Measurements from ENCODE around the gene QKI.

Gene QKI

GRCh38 chr6:163414946-163415619 is 565 bp downstream of the QKI start:
- Mint-ChIP-seq H3K4me3 (peak overlapping the region; percentile 77), H3K36me3 (ENCODE audit: low read depth) (no peaks in the 10 kb centered on the region), H3K9me3 (no peaks in the 10 kb centered on the region), H3K4me1 (peaks cover 47% of the 10 kb centered on the region), H3K27me3 (no peaks in the 10 kb centered on the region), H3K27ac (no peak overlapping the region)
- no peak for ATAC-seq
- peak; percentile 38 for DNase-seq

- Mint-ChIP-seq H3K27me3 (no peaks in the 10 kb centered on the region), H3K36me3 (ENCODE audit: low read depth) (no peaks in the 10 kb centered on the region), H3K27ac (peak overlapping the region; percentile 92), H3K4me1 (peaks cover 51% of the 10 kb centered on the region), H3K4me3 (peak overlapping the region; percentile 90), H3K9me3 (no peaks in the 10 kb centered on the region)
- peak; percentile 6 for ATAC-seq
- peak; percentile 48 for DNase-seq
Measured at GRCh38 chr6:163415620-163416556, 1.4 kb downstream of the QKI start.

GRCh38 chr6:163416557-163417253 is 2.2 kb downstream of the QKI start:
- Mint-ChIP-seq H3K27ac (peak overlapping the region; percentile 92), H3K4me1 (peaks cover 54% of the 10 kb centered on the region), H3K9me3 (no peaks in the 10 kb centered on the region), H3K4me3 (peak overlapping the region; percentile 90), H3K27me3 (no peaks in the 10 kb centered on the region), H3K36me3 (ENCODE audit: low read depth) (no peaks in the 10 kb centered on the region)
- DNase-seq: peak; percentile 44
- ATAC-seq: no peak

GRCh38 chr6:163417595-163417994 is 3.1 kb downstream of the QKI start:
- ATAC-seq (no peak), DNase-seq (no peak)
- Mint-ChIP-seq H3K4me1 (peaks cover 51% of the 10 kb centered on the region), H3K4me3 (peak overlapping the region; percentile 21), H3K27ac (no peak overlapping the region), H3K27me3 (no peaks in the 10 kb centered on the region), H3K36me3 (ENCODE audit: low read depth) (no peaks in the 10 kb centered on the region), H3K9me3 (no peaks in the 10 kb centered on the region)

GRCh38 chr6:163418311-163419029 is 4.0 kb downstream of the QKI start:
- no peak for DNase-seq
- Mint-ChIP-seq H3K4me1 (peaks cover 48% of the 10 kb centered on the region), H3K27me3 (no peaks in the 10 kb centered on the region), H3K4me3 (no peak overlapping the region), H3K36me3 (ENCODE audit: low read depth) (no peaks in the 10 kb centered on the region), H3K9me3 (no peaks in the 10 kb centered on the region), H3K27ac (no peak overlapping the region)
- ATAC-seq: no peak

- Mint-ChIP-seq H3K27me3 (no peaks in the 10 kb centered on the region), H3K9me3 (no peaks in the 10 kb centered on the region), H3K27ac (no peak overlapping the region), H3K4me1 (peaks cover 55% of the 10 kb centered on the region), H3K4me3 (no peak overlapping the region), H3K36me3 (ENCODE audit: low read depth) (no peaks in the 10 kb centered on the region)
- ATAC-seq (no peak), DNase-seq (no peak)
Measured at GRCh38 chr6:163419413-163420288, 5.1 kb downstream of the QKI start.

GRCh38 chr6:163420289-163420614 is 5.7 kb downstream of the QKI start:
- no peak for DNase-seq
- H3K4me3 Mint-ChIP-seq: no peak overlapping the region
- H3K4me1 Mint-ChIP-seq: peaks cover 58% of the 10 kb centered on the region

GRCh38 chr6:163422550-163422949 is 8.0 kb downstream of the QKI start:
- H3K27ac Mint-ChIP-seq: no peak overlapping the region
- H3K4me1 Mint-ChIP-seq: peaks cover 55% of the 10 kb centered on the region
- H3K9me3 Mint-ChIP-seq: no peaks in the 10 kb centered on the region
- H3K27me3 Mint-ChIP-seq: no peaks in the 10 kb centered on the region
- H3K36me3 Mint-ChIP-seq (ENCODE audit: low read depth): no peaks in the 10 kb centered on the region
- H3K4me3 Mint-ChIP-seq: no peak overlapping the region
- DNase-seq (no peak), ATAC-seq (no peak)

More at GRCh38 chr6:163420289-163420614, 5.7 kb downstream of the QKI start:
- no peaks in the 10 kb centered on the region for H3K36me3 Mint-ChIP-seq (ENCODE audit: low read depth)
- no peak overlapping the region for H3K27ac Mint-ChIP-seq
- no peak for ATAC-seq
- H3K9me3 Mint-ChIP-seq: no peaks in the 10 kb centered on the region
- no peaks in the 10 kb centered on the region for H3K27me3 Mint-ChIP-seq

- Mint-ChIP-seq H3K4me1 (peaks cover 50% of the 10 kb centered on the region), H3K36me3 (ENCODE audit: low read depth) (no peaks in the 10 kb centered on the region), H3K4me3 (no peak overlapping the region), H3K27me3 (no peaks in the 10 kb centered on the region), H3K27ac (no peak overlapping the region), H3K9me3 (no peaks in the 10 kb centered on the region)
- ATAC-seq (no peak), DNase-seq (no peak)
Measured at GRCh38 chr6:163423696-163424095, 9.2 kb downstream of the QKI start.

GRCh38 chr6:163427498-163428254 is 13.2 kb downstream of the QKI start:
- Mint-ChIP-seq H3K4me1 (peaks cover 48% of the 10 kb centered on the region), H3K4me3 (no peak overlapping the region), H3K27me3 (no peaks in the 10 kb centered on the region), H3K9me3 (no peaks in the 10 kb centered on the region), H3K27ac (no peak overlapping the region), H3K36me3 (ENCODE audit: low read depth) (no peaks in the 10 kb centered on the region)
- ATAC-seq (no peak), DNase-seq (no peak)

- Mint-ChIP-seq H3K4me1 (peaks cover 49% of the 10 kb centered on the region), H3K27ac (no peak overlapping the region), H3K27me3 (no peaks in the 10 kb centered on the region), H3K9me3 (no peaks in the 10 kb centered on the region), H3K4me3 (no peak overlapping the region), H3K36me3 (ENCODE audit: low read depth) (peaks cover 1% of the 10 kb centered on the region)
- ATAC-seq: no peak
- no peak for DNase-seq
Measured at GRCh38 chr6:163428373-163428772, 13.9 kb downstream of the QKI start.

- Mint-ChIP-seq H3K27ac (no peak overlapping the region), H3K9me3 (no peaks in the 10 kb centered on the region), H3K27me3 (no peaks in the 10 kb centered on the region), H3K36me3 (ENCODE audit: low read depth) (peaks cover 1% of the 10 kb centered on the region), H3K4me3 (no peak overlapping the region), H3K4me1 (peaks cover 43% of the 10 kb centered on the region)
- no peak for ATAC-seq
- no peak for DNase-seq
Measured at GRCh38 chr6:163429858-163430448, 15.4 kb downstream of the QKI start.

GRCh38 chr6:163432300-163432699 is 17.8 kb downstream of the QKI start:
- ATAC-seq (no peak), DNase-seq (no peak)
- Mint-ChIP-seq H3K36me3 (ENCODE audit: low read depth) (peaks cover 1% of the 10 kb centered on the region), H3K27me3 (no peaks in the 10 kb centered on the region), H3K4me3 (no peak overlapping the region), H3K27ac (no peak overlapping the region), H3K4me1 (peaks cover 51% of the 10 kb centered on the region), H3K9me3 (no peaks in the 10 kb centered on the region)
